GM12878 (cell line): ENCODE data around the gene RHEBL1. TPM values are rescaled to one million over a fixed set of nuclear protein-coding genes. Genes with fewer than 3 reads are reported as not detected.

Source experiments
- ATAC-seq: fragments of 200-7000 bp; cut with Tn5 transposase; 3 replicates; pipeline ENCODE4 v1.9.1; 2020; ENCODE audit warnings: mild to moderate bottlenecking, moderate library complexity
- BruUV-seq: library from RNA; stranded (reverse); fragments of 400-500 nt; replicated peaks from 2 replicates; lab custom pipeline; 2021; lab: Mats Ljungman, UMichigan
- CTCF ChIA-PET: fragments of 300-600 bp; sonication (Branson Sonifier 250); formaldehyde crosslinking; extraction: SDS; loops from one replicate; lab custom pipeline; 2021; ENCODE audit warnings: inconsistent platforms; lab: Yijun Ruan, JAX
- POLR2A ChIA-PET: fragments of 350-600 bp; formaldehyde crosslinking; extraction: SDS; loops from one replicate; lab custom pipeline; 2021; ENCODE audit warnings: inconsistent platforms; lab: Charles Lee
- RAD21 ChIA-PET: fragments of 300-600 bp; sonication (Branson Sonifier 250); formaldehyde crosslinking; loops from one replicate; lab custom pipeline; 2023; ENCODE audit warnings: antibody characterized with exemption; ENCODE audit not compliant: unreplicated experiment; lab: Charles Lee
- SMC1A ChIA-PET: fragments of 300-600 bp; sonication (Branson Sonifier 250); formaldehyde crosslinking; loops from one replicate; lab custom pipeline; 2023; ENCODE audit not compliant: unreplicated experiment, uncharacterized antibody; lab: Charles Lee
- DNase-seq: peaks from one replicate; pipeline ENCODE4 v3.0.0-alpha.2; 2011; ENCODE audit warnings: low read depth, low spot score
- FAIRE-seq: peaks from 3 replicates; lab custom pipeline; 2011; peaks lifted over from hg19 to GRCh38; lab: Jason Lieb, UNC
- H2AFZ ChIP-seq: 2 replicates; pipeline ENCODE4 v1.6.0; 2011; ENCODE audit warnings: low read depth, low read length, control low read depth; ENCODE audit not compliant: control insufficient read depth
- H3K27ac ChIP-seq: 2 replicates; pipeline ENCODE4 v1.5.1; 2011; ENCODE audit warnings: control low read depth; ENCODE audit not compliant: control insufficient read depth, insufficient read depth
- H3K27me3 ChIP-seq, 2 experiments: replicated peaks in 1 of 2; 2 replicates each; pipeline versions ENCODE4 v1.6.0 to v1.6.1; 2011; ENCODE audit warnings: low read length in 1 of 2; ENCODE audit not compliant: control insufficient read depth in 2 of 2, insufficient read depth in 2 of 2
- H3K36me3 ChIP-seq, 2 experiments: 2 replicates each; pipeline ENCODE4 v1.5.1; 2011; ENCODE audit warnings: low read length in 1 of 2; ENCODE audit not compliant: control insufficient read depth in 2 of 2, insufficient read depth in 2 of 2
- H3K4me1 ChIP-seq: 2 replicates; pipeline ENCODE4 v1.6.1; 2011; ENCODE audit warnings: mild to moderate bottlenecking, low read length, moderate library complexity, mixed read lengths; ENCODE audit not compliant: control insufficient read depth, insufficient read depth
- H3K4me2 ChIP-seq: 2 replicates; pipeline ENCODE4 v1.6.0; 2011; ENCODE audit warnings: control low read depth; ENCODE audit not compliant: control insufficient read depth, insufficient read depth
- H3K4me3 ChIP-seq: fragments of 200-600 bp; sonication (generic); 2 replicates; pipeline ENCODE4 v1.5.1; 2016
- H3K79me2 ChIP-seq: 2 replicates; pipeline ENCODE4 v1.6.0; 2011; ENCODE audit warnings: low read length; ENCODE audit not compliant: control insufficient read depth, insufficient read depth
- H3K9ac ChIP-seq: 2 replicates; pipeline ENCODE4 v1.8.0; 2011; ENCODE audit warnings: low read length, control low read depth, mixed read lengths; ENCODE audit not compliant: control insufficient read depth, insufficient read depth
- H3K9me3 ChIP-seq: replicated peaks from 3 replicates; pipeline ENCODE4 v1.5.1; 2011; ENCODE audit warnings: mild to moderate bottlenecking, low read length; ENCODE audit not compliant: control insufficient read depth, insufficient read depth
- H4K20me1 ChIP-seq: 2 replicates; pipeline ENCODE4 v1.6.0; 2011; ENCODE audit not compliant: control insufficient read depth, insufficient read depth
- BCL11A ChIP-seq: IDR thresholded peaks from 2 replicates; pipeline ENCODE4 v1.6.1; 2011; ENCODE audit warnings: low read depth, low read length
- BMI1 ChIP-seq: fragments of 450-650 bp; IDR thresholded peaks from 2 replicates; pipeline ENCODE4 v1.6.1; 2016; ENCODE audit warnings: mild to moderate bottlenecking, moderate library complexity, borderline replicate concordance
- CHD1 ChIP-seq: IDR thresholded peaks from 2 replicates; pipeline ENCODE4 v1.6.1; 2012; ENCODE audit warnings: low read depth, low read length, improper control_type of control experiment
- HDAC2 ChIP-seq: fragments of 200-600 bp; sonication (generic); IDR thresholded peaks from 2 replicates; pipeline ENCODE4 v1.6.1; 2017
- IRF4 ChIP-seq: IDR thresholded peaks from 2 replicates; pipeline ENCODE4 v1.6.1; 2011; ENCODE audit warnings: low read depth, low read length
- RCOR1 ChIP-seq: conservative IDR thresholded peaks from 2 replicates; pipeline ENCODE4 v1.6.1; 2012; ENCODE audit warnings: low read depth, low read length, improper control_type of control experiment
- RUNX3 ChIP-seq: IDR thresholded peaks from 2 replicates; pipeline ENCODE4 v1.6.1; 2012; ENCODE audit warnings: low read length, inconsistent platforms
- TCF3 ChIP-seq: IDR thresholded peaks from 2 replicates; pipeline ENCODE4 v1.6.1; 2012; ENCODE audit warnings: low read depth, mild to moderate bottlenecking, low read length, borderline replicate concordance; ENCODE audit not compliant: insufficient read depth
- ZNF207 ChIP-seq: fragments of 450-650 bp; IDR thresholded peaks from 2 replicates; pipeline ENCODE4 v1.6.1; 2014; ENCODE audit warnings: antibody characterized with exemption, mild to moderate bottlenecking, borderline replicate concordance
- ZNF274 ChIP-seq: IDR thresholded peaks from one replicate; pipeline ENCODE4 v1.8.0; 2011; ENCODE audit not compliant: insufficient read length, insufficient read depth
- WGBS: methylation state at CpG from one replicate; pipeline ENCODE4 v1.1.6; 2016; ENCODE audit warnings: low lambda C conversion rate; ENCODE audit not compliant: insufficient replicate concordance, insufficient coverage; ENCODE audit errors: missing lambda C conversion rate; 5-methylcytosine and 5-hydroxymethylcytosine counted together
- in situ Hi-C: fragments of 300-500 bp; cut with MboI; formaldehyde crosslinking; loops from 9 replicates; pipeline ENCODE4 v1.14.3; 2018; ENCODE audit warnings: mixed read lengths
- intact Hi-C: fragments of 100-400 bp; cut with micrococcal nuclease; formaldehyde crosslinking; loops from one replicate; pipeline ENCODE4 v1.14.2; 2022; ENCODE audit not compliant: unreplicated experiment
- polyA plus RNA-seq, 11 experiments: library from polyadenylated mRNA; depleted of rRNA in 4 of 11; unstranded in 6 of 11; stranded (reverse) in 5 of 11; fragments of >200 nt; fragmentation: Nextera tagmentation in 4 of 11; fragmentation: Illumina TruSeq in 1 of 11; extraction: Ambion mirVana in 4 of 11; extraction: Trizol in 1 of 11; gene quantifications; 1 replicate in 1 of 11; 2 replicates in 10 of 11; pipeline versions ENCODE4 v1.2.1 to v1.2.3, GENCODE V29; 2011 to 2016; ENCODE audit warnings: inconsistent platforms in 2 of 11, missing spikeins in 2 of 11, low read depth in 1 of 11
- total RNA-seq, 4 experiments: library from RNA; depleted of rRNA in 3 of 4; stranded (reverse); fragments of >200 nt in 3 of 4; fragmentation: Illumina TruSeq in 1 of 4; extraction: Trizol in 1 of 4; gene quantifications; 2 replicates each; pipeline versions ENCODE4 v1.2.1 to v1.2.3, GENCODE V29; 2013 to 2021
- TF ChIP-seq, protein P1 (sequence below): fragments of 450-650 bp; IDR thresholded peaks from 2 replicates; pipeline ENCODE4 v1.6.1; 2017; ENCODE audit warnings: borderline replicate concordance
- TF ChIP-seq, protein P2 (sequence below): fragments of 450-650 bp; IDR thresholded peaks from 2 replicates; pipeline ENCODE4 v1.6.1; 2017; ENCODE audit warnings: mild to moderate bottlenecking, low read depth, inconsistent platforms; ENCODE audit not compliant: poor library complexity, severe bottlenecking
- TF ChIP-seq, protein P3 (sequence below), 3 experiments: IDR thresholded peaks in 2 of 3; conservative IDR thresholded peaks in 1 of 3; 2 replicates each; pipeline ENCODE4 v1.5.1; 2011; ENCODE audit warnings: low read depth in 3 of 3, low read length in 3 of 3, mild to moderate bottlenecking in 3 of 3, control low read depth in 2 of 3, moderate library complexity in 2 of 3, inconsistent platforms in 1 of 3, mixed read lengths in 1 of 3; ENCODE audit not compliant: control insufficient read depth in 2 of 3, insufficient read depth in 1 of 3; ENCODE audit errors: extremely low read depth in 1 of 3
- TF ChIP-seq, protein P4 (sequence below): IDR thresholded peaks from 2 replicates; pipeline ENCODE4 v1.6.1; 2012; ENCODE audit warnings: low read depth, low read length, improper control_type of control experiment

Gene RHEBL1
- total and polyA plus RNA-seq, 10 of the 15 experiments (the other 5 are each of a cell fraction or from before 2014, with no cell fraction given): 5.9 to 18.7 (median 12.0) TPM

DNA sequence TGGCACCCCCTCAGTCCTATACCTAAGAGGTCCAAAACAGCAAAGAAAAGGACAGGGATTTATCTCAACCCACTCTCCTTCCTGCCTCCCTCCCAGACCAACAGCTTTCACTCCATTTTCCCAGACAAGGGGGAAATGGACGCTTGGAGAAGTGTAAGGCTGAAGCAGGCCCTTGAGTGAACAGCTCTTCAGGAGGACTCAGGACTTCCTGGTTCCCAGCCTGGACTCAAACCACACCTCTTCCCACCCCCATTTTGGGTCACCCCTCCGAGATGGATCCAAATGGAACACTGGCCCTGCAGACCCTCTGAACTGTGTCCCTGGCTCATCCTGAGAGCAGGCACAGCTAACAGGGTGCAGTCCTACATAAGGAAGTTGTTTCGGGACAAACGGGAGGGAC, 11.9 kb downstream of the RHEBL1 start (continued):
- TF ChIP-seq, protein P1, sequence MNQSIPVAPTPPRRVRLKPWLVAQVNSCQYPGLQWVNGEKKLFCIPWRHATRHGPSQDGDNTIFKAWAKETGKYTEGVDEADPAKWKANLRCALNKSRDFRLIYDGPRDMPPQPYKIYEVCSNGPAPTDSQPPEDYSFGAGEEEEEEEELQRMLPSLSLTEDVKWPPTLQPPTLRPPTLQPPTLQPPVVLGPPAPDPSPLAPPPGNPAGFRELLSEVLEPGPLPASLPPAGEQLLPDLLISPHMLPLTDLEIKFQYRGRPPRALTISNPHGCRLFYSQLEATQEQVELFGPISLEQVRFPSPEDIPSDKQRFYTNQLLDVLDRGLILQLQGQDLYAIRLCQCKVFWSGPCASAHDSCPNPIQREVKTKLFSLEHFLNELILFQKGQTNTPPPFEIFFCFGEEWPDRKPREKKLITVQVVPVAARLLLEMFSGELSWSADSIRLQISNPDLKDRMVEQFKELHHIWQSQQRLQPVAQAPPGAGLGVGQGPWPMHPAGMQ: no peak

DNA sequence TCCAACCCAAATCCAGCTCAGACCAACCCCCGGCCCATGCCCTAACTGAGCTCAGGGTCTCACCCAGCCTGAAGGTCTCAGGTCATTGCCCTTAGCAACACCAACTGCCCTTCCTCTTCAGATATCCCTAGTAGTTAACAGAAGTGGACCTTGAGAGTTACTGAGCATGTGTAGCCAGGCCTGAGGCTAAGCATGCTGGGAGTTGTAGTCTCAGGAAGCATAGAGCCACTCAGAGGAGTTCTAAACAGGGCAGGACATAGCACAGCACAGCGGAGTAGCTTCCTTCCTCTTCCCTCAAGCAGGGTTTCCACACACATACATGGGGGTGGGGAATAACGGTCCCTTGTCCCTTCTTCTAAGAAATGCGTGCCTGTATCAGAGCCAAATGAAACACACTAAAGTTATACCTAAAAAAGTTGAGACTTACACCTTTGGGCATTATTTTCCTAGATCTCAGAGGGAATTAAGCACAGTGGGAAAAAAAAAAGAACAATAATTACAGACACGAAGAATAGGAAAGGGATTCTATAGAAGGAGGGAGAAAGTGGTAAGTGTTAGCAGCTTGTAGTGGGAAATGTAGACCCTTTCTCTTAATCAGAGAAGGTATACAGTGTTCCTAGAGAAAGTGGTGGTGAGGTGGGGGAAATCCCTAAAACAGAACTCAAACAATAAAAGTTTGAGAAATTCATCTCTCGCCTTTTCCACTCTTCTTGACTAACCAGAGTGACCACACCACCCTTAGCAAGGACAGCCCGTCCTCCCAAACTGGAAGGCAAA, 13.6 kb downstream of the RHEBL1 start:
- Histone ChIP-seq H3K4me3 (peak overlapping the region; percentile 99), H3K36me3 (peaks cover 24 to 36% of the 10 kb centered on the region in 2 experiments), H3K9ac (peak overlapping the region; percentile 98), H4K20me1 (peaks cover 27% of the 10 kb centered on the region), H3K4me2 (peak overlapping the region; percentile 88), H3K27me3 (no peaks in the 10 kb centered on the region), H3K27ac (0 out of 2 replicates have a peak overlapping the region, but pooled peaks have one; percentile 25), H3K4me1 (peaks cover 6% of the 10 kb centered on the region; the same call in 1 of the 2 replicates), H2AFZ (no peak overlapping the region), H3K9me3 (no peaks in the 10 kb centered on the region), H3K79me2 (peaks cover 70% of the 10 kb centered on the region)
- 8% methylated on average over 7 of the region's 7 CpGs for WGBS
- ATAC-seq (peak; percentile 84), FAIRE-seq (peak; percentile 100), DNase-seq (peak; percentile 65)
- in situ Hi-C loops: no loop called here
- SMC1A ChIA-PET: interaction anchor here (0.6 to 1.3 kb wide), 4 partner anchors 9 to 59 kb away, joined by 3 to 5 read pairs (median 3); partner anchors contain the start of gene LMBR1L
- RAD21 ChIA-PET: interaction anchor here (1.0 to 2.1 kb wide), 2 partner anchors 13 to 59 kb away, joined by 5 to 8 read pairs; partner anchors contain the start of gene RHEBL1
- intact Hi-C loops: no loop called here
- POLR2A ChIA-PET: interaction anchor here (0.6 to 5.4 kb wide), 8 partner anchors 14 to 208 kb away, joined by 3 to 32 read pairs (median 6); partner anchors contain the start of genes FKBP11, RHEBL1 and TUBA1B
- no TSS peak for BruUV-seq
- CTCF ChIA-PET: interaction anchor here (0.5 to 5.0 kb wide), 13 partner anchors 8 to 75 kb away, joined by 3 to 26 read pairs (median 6); partner anchors contain the start of genes PRKAG1, RHEBL1 and TUBA1B
- TF ChIP-seq, protein P2, sequence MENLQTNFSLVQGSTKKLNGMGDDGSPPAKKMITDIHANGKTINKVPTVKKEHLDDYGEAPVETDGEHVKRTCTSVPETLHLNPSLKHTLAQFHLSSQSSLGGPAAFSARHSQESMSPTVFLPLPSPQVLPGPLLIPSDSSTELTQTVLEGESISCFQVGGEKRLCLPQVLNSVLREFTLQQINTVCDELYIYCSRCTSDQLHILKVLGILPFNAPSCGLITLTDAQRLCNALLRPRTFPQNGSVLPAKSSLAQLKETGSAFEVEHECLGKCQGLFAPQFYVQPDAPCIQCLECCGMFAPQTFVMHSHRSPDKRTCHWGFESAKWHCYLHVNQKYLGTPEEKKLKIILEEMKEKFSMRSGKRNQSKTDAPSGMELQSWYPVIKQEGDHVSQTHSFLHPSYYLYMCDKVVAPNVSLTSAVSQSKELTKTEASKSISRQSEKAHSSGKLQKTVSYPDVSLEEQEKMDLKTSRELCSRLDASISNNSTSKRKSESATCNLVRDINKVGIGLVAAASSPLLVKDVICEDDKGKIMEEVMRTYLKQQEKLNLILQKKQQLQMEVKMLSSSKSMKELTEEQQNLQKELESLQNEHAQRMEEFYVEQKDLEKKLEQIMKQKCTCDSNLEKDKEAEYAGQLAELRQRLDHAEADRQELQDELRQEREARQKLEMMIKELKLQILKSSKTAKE: no peak
- no peak for TF ChIP-seq ZNF207
- no peak for TF ChIP-seq BMI1
- no peak for TF ChIP-seq RCOR1
- TF ChIP-seq, protein P3, sequence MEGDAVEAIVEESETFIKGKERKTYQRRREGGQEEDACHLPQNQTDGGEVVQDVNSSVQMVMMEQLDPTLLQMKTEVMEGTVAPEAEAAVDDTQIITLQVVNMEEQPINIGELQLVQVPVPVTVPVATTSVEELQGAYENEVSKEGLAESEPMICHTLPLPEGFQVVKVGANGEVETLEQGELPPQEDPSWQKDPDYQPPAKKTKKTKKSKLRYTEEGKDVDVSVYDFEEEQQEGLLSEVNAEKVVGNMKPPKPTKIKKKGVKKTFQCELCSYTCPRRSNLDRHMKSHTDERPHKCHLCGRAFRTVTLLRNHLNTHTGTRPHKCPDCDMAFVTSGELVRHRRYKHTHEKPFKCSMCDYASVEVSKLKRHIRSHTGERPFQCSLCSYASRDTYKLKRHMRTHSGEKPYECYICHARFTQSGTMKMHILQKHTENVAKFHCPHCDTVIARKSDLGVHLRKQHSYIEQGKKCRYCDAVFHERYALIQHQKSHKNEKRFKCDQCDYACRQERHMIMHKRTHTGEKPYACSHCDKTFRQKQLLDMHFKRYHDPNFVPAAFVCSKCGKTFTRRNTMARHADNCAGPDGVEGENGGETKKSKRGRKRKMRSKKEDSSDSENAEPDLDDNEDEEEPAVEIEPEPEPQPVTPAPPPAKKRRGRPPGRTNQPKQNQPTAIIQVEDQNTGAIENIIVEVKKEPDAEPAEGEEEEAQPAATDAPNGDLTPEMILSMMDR (IDR thresholded peaks at IDR 0.05 in 2 of 3, conservative IDR thresholded peaks at IDR 0.05 in 1 of 3; ENCODE audit: control insufficient read depth in 2 of 3, extremely low read depth in 1 of 3, insufficient read depth in 1 of 3, low read depth in 3 of 3, low read length in 3 of 3): no peak
- TF ChIP-seq RUNX3: no peak; the same call in 1 of the 2 replicates
- no peak for TF ChIP-seq CHD1
- TF ChIP-seq HDAC2: no peak
- TF ChIP-seq IRF4: no peak
- no peak for TF ChIP-seq TCF3
- TF ChIP-seq BCL11A: no peak
- TF ChIP-seq, protein P4, sequence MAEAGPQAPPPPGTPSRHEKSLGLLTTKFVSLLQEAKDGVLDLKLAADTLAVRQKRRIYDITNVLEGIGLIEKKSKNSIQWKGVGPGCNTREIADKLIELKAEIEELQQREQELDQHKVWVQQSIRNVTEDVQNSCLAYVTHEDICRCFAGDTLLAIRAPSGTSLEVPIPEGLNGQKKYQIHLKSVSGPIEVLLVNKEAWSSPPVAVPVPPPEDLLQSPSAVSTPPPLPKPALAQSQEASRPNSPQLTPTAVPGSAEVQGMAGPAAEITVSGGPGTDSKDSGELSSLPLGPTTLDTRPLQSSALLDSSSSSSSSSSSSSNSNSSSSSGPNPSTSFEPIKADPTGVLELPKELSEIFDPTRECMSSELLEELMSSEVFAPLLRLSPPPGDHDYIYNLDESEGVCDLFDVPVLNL: no peak
- no peak for TF ChIP-seq ZNF274
